ENCODE data around the gene B4GALNT4. TPM values are rescaled to one million over a fixed set of nuclear protein-coding genes. Genes with fewer than 3 reads are reported as not detected.

B4GALNT4 gene
- total and polyA plus RNA-seq, 4 donors: 0.15 to 0.42 (median 0.42) TPM; not detected in 1

GRCh38 chr11:377174-377865, 8.0 kb downstream of the B4GALNT4 start:
- DNase-seq (ENCODE audit: low spot score): no peak
- Histone ChIP-seq H3K4me1 (ENCODE audit: control insufficient read depth in 4 of 4, insufficient read depth in 4 of 4, low read length in 3 of 4) (peaks cover 0 to 1% (median 0%) of the 10 kb centered on the region in 4 donors), H3K36me3 (ENCODE audit: control insufficient read depth in 4 of 4, insufficient read depth in 3 of 4, low read depth in 1 of 4, low read length in 3 of 4) (no peaks in the 10 kb centered on the region), H3K9ac (ENCODE audit: low read depth in 1 of 2, low read length in 2 of 2) (no peak overlapping the region), H3K27ac (ENCODE audit: low read depth in 1 of 2, low read length in 2 of 2) (no peak overlapping the region), H3K4me3 (ENCODE audit: low read depth in 1 of 3, low read length in 3 of 3) (no peak overlapping the region), H3K27me3 (ENCODE audit: control insufficient read depth in 4 of 4, insufficient read depth in 4 of 4, low read length in 3 of 4) (no peaks in the 10 kb centered on the region), H3K9me3 (ENCODE audit: control insufficient read depth in 4 of 4, low read length in 3 of 4) (no peaks in the 10 kb centered on the region)
- 91% methylated on average over 44 of the region's 44 CpGs for WGBS
- TF ChIP-seq RXRA (IDR thresholded peaks at IDR 0.05) (no peak), HNF4G (IDR thresholded peaks at IDR 0.05) (no peak), FOXA1 (IDR thresholded peaks at IDR 0.05) (no peak), SP1 (IDR thresholded peaks at IDR 0.05) (no peak), YY1 (IDR thresholded peaks at IDR 0.05) (no peak), JUND (IDR thresholded peaks at IDR 0.05) (no peak), MAX (IDR thresholded peaks at IDR 0.05) (no peak), ZBTB33 (IDR thresholded peaks at IDR 0.05) (no peak), EGR1 (IDR thresholded peaks at IDR 0.05; ENCODE audit: low read depth in 2 of 2) (no peak), RAD21 (IDR thresholded peaks at IDR 0.05) (no peak), ATF3 (IDR thresholded peaks at IDR 0.05) (no peak), REST (IDR thresholded peaks at IDR 0.05) (no peak)

GRCh38 chr11:377883-378500, 8.7 kb downstream of the B4GALNT4 start:
- H3K36me3 ChIP-seq (ENCODE audit: control insufficient read depth in 4 of 4, insufficient read depth in 3 of 4, low read depth in 1 of 4, low read length in 3 of 4): no peaks in the 10 kb centered on the region
- H3K9me3 ChIP-seq (ENCODE audit: control insufficient read depth in 4 of 4, low read length in 3 of 4): no peaks in the 10 kb centered on the region
- TF ChIP-seq REST (IDR thresholded peaks at IDR 0.05) (no peak), SP1 (IDR thresholded peaks at IDR 0.05) (no peak), EGR1 (IDR thresholded peaks at IDR 0.05; ENCODE audit: low read depth in 2 of 2) (no peak), JUND (IDR thresholded peaks at IDR 0.05) (no peak), FOXA1 (IDR thresholded peaks at IDR 0.05) (no peak), MAX (IDR thresholded peaks at IDR 0.05) (no peak), HNF4G (IDR thresholded peaks at IDR 0.05) (no peak), FOXA2 (IDR thresholded peaks at IDR 0.05) (no peak), ATF3 (IDR thresholded peaks at IDR 0.05) (no peak), HNF4A (conservative IDR thresholded peaks at IDR 0.05) (no peak), NR2F2 (IDR thresholded peaks at IDR 0.05) (no peak), ZBTB33 (IDR thresholded peaks at IDR 0.05) (no peak), RXRA (IDR thresholded peaks at IDR 0.05) (no peak), RAD21 (IDR thresholded peaks at IDR 0.05) (no peak), TAF1 (conservative IDR thresholded peaks at IDR 0.05) (no peak)
- H3K9ac ChIP-seq (ENCODE audit: low read depth in 1 of 2, low read length in 2 of 2): no peak overlapping the region
- no peak overlapping the region for H3K27ac ChIP-seq (ENCODE audit: low read depth in 1 of 2, low read length in 2 of 2)
- no peak for DNase-seq (ENCODE audit: low spot score)
- no peak overlapping the region for H3K4me3 ChIP-seq (ENCODE audit: low read depth in 1 of 3, low read length in 3 of 3)
- H3K27me3 ChIP-seq (ENCODE audit: control insufficient read depth in 4 of 4, insufficient read depth in 4 of 4, low read length in 3 of 4): no peaks in the 10 kb centered on the region
- 78% methylated on average over 11 of the region's 11 CpGs for WGBS
- H3K4me1 ChIP-seq (ENCODE audit: control insufficient read depth in 4 of 4, insufficient read depth in 4 of 4, low read length in 3 of 4): peaks cover 0 to 1% (median 0%) of the 10 kb centered on the region in 4 donors
